Endothelial cell (in vitro differentiated cells): ENCODE measurements around the gene SLC26A4. TPM values are rescaled to one million over a fixed set of nuclear protein-coding genes. Genes with fewer than 3 reads are reported as not detected.
"Not testable (repeated sequence)": the region's sequence is repeated elsewhere in the genome, so short reads cannot be mapped to it uniquely, and the experiment has no call there.

Experiments used
- DNase-seq: peaks from one replicate; pipeline ENCODE4 v3.0.0; 2021; ENCODE audit warnings: low spot score
- H3K27ac Mint-ChIP-seq: one replicate; pipeline ENCODE4 v1.8.0; 2021; ENCODE audit warnings: mixed read lengths, inconsistent platforms; ENCODE audit not compliant: unreplicated experiment
- H3K27me3 Mint-ChIP-seq: one replicate; pipeline ENCODE4 v1.8.0; 2021; ENCODE audit warnings: mild to moderate bottlenecking, moderate library complexity, mixed read lengths, inconsistent platforms; ENCODE audit not compliant: unreplicated experiment
- H3K36me3 Mint-ChIP-seq: one replicate; pipeline ENCODE4 v1.8.0; 2021; ENCODE audit warnings: mild to moderate bottlenecking, low read depth, mixed read lengths, inconsistent platforms; ENCODE audit not compliant: unreplicated experiment
- H3K4me1 Mint-ChIP-seq: one replicate; pipeline ENCODE4 v1.8.0; 2021; ENCODE audit warnings: mild to moderate bottlenecking, mixed read lengths, inconsistent platforms; ENCODE audit not compliant: unreplicated experiment
- H3K4me3 Mint-ChIP-seq: one replicate; pipeline ENCODE4 v1.8.0; 2021; ENCODE audit warnings: mild to moderate bottlenecking, mixed read lengths, inconsistent platforms; ENCODE audit not compliant: unreplicated experiment
- H3K9me3 Mint-ChIP-seq: one replicate; pipeline ENCODE4 v1.8.0; 2021; ENCODE audit warnings: mixed read lengths, inconsistent platforms; ENCODE audit not compliant: unreplicated experiment
- total RNA-seq: library from RNA; stranded (reverse); fragmentation: NEBNext Ultra II Directional; extraction: Animal tissue kit (Norgen Biotek cat#: 25700); gene quantifications from one replicate; pipeline ENCODE4 v1.2.1, GENCODE V29; 2021; ENCODE audit not compliant: unreplicated experiment
- TF ChIP-seq, protein P1 (sequence below): fragments of 200-600 bp; sonication (generic); IDR thresholded peaks from one replicate; pipeline ENCODE4 v1.5.0; 2021; ENCODE audit warnings: antibody characterized with exemption; ENCODE audit not compliant: unreplicated experiment

The SLC26A4 gene
- total RNA-seq, 1 donor from 2014 or later = 0.67 TPM

DNA sequence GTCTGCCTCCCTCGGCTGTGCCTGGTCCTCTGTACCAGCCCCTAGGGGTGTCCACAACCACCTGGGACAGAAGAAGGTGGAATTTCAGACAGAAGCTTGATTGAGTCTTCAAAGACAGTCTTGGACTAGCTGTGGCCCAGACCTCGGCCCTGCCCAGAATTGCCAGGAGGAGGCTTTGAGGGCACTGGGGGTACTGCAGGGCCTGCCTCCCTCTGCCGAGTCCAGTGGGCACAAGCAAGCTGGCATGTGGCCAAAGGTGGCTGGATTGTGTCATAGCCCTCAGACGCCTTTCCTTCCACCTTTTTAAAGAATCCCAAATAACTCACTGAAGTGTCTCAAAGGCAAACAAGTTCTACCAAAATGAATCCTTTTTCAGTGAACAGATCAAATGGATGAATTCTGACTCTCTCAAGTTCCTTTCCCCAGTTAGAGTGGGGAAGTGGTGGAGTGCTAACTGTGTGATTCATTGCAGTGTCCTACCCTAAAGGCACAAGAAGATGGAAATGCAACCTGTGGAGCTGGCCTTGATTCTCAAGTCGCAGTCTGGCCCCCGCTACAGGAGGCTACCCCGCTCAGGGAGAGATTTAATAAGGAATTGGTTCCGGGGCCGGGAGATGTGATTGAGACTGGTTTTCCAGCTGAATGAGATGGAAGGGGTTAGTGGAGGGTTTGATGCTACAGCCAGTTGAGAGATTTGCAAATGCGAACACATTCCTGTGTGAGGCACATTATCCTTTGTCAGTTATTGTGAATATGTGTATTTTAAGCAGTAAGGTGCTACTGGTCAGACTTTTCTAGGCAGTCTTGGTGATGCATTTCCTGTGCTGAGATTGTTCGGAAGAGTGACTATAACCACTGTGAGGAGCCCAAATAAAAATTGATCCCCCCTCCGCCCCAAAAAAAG is 28.8 kb upstream of the SLC26A4 start:
- Mint-ChIP-seq H3K27ac (no peak overlapping the region), H3K4me3 (no peak overlapping the region), H3K9me3 (no peaks in the 10 kb centered on the region), H3K4me1 (peaks cover 6% of the 10 kb centered on the region), H3K27me3 (peaks cover 1% of the 10 kb centered on the region), H3K36me3 (peaks cover 11% of the 10 kb centered on the region)
- no peak for DNase-seq
- TF ChIP-seq, protein P1, sequence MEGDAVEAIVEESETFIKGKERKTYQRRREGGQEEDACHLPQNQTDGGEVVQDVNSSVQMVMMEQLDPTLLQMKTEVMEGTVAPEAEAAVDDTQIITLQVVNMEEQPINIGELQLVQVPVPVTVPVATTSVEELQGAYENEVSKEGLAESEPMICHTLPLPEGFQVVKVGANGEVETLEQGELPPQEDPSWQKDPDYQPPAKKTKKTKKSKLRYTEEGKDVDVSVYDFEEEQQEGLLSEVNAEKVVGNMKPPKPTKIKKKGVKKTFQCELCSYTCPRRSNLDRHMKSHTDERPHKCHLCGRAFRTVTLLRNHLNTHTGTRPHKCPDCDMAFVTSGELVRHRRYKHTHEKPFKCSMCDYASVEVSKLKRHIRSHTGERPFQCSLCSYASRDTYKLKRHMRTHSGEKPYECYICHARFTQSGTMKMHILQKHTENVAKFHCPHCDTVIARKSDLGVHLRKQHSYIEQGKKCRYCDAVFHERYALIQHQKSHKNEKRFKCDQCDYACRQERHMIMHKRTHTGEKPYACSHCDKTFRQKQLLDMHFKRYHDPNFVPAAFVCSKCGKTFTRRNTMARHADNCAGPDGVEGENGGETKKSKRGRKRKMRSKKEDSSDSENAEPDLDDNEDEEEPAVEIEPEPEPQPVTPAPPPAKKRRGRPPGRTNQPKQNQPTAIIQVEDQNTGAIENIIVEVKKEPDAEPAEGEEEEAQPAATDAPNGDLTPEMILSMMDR = no peak

DNA sequence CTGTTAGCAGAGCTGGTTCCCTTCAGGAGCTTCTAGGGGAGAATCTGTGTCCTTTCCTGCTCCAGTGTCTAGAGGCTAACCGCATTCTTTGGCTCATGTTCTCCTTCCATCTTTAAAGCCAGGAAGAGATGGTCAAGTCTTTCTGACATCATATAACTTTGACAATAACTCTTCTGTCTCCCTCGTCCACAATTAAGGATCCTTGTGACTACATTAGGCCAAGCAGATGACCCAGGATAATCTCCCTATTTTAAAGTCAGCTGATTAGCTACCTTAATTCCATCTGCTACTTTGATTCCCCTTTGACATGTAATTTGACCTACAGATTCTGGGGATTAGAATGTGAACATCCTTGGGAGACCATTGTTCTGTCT is 28.1 kb upstream of the SLC26A4 start:
- peaks cover 1% of the 10 kb centered on the region for H3K27me3 Mint-ChIP-seq
- no peak overlapping the region for H3K4me3 Mint-ChIP-seq
- DNase-seq = no peak
- H3K27ac Mint-ChIP-seq = no peak overlapping the region
- H3K4me1 Mint-ChIP-seq = peaks cover 6% of the 10 kb centered on the region
- TF ChIP-seq, protein P1 = no peak
- no peaks in the 10 kb centered on the region for H3K9me3 Mint-ChIP-seq
- H3K36me3 Mint-ChIP-seq = peaks cover 11% of the 10 kb centered on the region

DNA sequence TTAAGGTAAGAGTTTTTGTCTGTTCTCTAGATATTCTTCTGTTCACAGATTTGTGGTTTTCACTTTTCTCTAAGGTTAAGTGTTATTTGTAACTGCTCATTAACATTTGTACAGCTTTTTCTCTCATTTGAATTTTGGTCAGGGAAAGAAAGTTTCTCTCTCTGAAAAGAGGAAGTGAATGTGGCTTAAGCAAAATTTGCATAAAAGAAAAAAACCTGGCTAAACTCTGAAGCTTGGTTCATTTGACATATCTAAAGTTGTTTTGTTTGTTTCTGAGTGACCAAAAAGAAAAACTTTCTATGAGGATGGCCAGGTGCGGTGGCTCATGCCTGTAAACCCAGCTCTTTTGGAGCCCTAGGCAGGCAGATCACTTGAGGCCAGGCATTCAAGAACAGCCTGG is 22.0 kb upstream of the SLC26A4 start:
- Mint-ChIP-seq H3K36me3 (no peaks in the 10 kb centered on the region), H3K27me3 (peaks cover 2% of the 10 kb centered on the region), H3K4me1 (peaks cover under 1% of the 10 kb centered on the region), H3K27ac (no peak overlapping the region), H3K4me3 (no peak overlapping the region), H3K9me3 (no peaks in the 10 kb centered on the region)
- TF ChIP-seq, protein P1 = no peak
- no peak for DNase-seq

DNA sequence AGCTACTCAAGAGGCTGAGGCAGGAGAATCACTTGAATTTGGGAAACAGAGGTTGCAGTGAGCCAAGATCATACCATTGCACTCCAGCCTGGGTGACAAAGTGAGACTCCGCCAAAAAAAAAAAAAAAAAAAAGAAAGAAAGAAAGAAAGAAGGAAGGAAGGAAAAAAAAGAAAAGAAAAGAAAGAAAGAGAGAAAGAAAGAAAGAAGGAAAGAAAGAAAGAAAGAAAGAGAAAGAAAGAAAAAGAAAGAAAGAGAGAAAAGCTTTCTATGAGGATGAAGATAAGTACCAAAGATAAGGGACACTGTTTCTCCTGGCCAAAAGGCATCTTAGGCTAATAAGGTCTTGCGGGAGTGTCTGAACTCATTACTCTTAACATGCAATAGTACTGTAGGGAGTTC is 21.6 kb upstream of the SLC26A4 start:
- not testable (repeated sequence) for H3K27ac Mint-ChIP-seq, DNase-seq, H3K36me3 Mint-ChIP-seq, H3K4me3 Mint-ChIP-seq, H3K27me3 Mint-ChIP-seq, H3K9me3 Mint-ChIP-seq, H3K4me1 Mint-ChIP-seq

DNA sequence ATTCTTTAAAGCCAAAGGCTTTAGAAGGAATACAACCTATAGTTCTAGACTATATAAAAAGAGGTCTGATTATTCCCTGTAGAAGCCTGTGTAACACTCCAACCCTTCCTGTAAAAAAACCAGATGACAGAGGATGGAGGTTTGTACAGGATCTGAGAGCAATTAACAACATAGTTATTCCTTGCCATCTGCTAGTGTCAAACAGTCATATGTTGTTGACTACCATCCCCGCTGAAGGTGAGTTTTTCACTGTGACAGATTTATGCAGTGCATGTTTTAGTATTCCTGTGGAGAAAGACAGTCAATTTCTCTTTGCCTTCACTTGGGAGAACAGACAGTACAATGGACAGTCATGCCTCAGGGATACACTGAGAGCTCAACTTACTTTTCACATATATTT is 19.0 kb upstream of the SLC26A4 start:
- TF ChIP-seq, protein P1 = no peak
- no peaks in the 10 kb centered on the region for H3K9me3 Mint-ChIP-seq
- no peak overlapping the region for H3K27ac Mint-ChIP-seq
- DNase-seq = no peak
- peaks cover 2% of the 10 kb centered on the region for H3K27me3 Mint-ChIP-seq
- no peaks in the 10 kb centered on the region for H3K4me1 Mint-ChIP-seq
- H3K4me3 Mint-ChIP-seq = no peak overlapping the region
- no peaks in the 10 kb centered on the region for H3K36me3 Mint-ChIP-seq
